ENCODE results near the gene ABHD8. TPM values are rescaled to one million over a fixed set of nuclear protein-coding genes. Genes with fewer than 3 reads are reported as not detected.

Gene ABHD8
- total and polyA plus RNA-seq, 2 of the 13 experiments (the other 11 are each of a cell fraction or from before 2014, with no cell fraction given) = 6.3 to 7.2 TPM

DNA sequence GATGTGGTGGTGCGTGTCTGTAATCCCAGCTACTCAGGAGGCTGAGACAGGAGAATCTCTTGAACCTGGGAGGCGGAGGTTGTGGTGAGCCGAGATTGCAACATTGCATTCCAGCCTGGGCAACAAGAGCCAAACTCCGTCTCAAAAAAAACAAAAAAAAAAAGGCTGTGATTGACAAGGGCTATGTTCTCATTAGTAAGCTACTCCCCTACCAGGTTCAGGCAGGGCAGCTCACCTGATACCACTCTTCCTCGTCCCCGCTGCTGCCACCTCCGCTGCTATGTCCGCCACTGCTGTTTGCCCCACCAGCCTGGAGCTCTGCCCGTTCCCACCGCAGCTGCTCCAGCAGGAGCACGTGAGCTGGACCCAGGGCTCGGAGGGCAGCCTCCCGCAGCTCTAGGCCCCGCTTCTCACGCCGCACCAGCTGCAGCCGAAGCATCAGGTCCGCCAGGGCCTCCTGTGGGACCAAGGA lies 48.0 kb downstream of the ABHD8 start (continued):
- TF ChIP-seq, protein P1, sequence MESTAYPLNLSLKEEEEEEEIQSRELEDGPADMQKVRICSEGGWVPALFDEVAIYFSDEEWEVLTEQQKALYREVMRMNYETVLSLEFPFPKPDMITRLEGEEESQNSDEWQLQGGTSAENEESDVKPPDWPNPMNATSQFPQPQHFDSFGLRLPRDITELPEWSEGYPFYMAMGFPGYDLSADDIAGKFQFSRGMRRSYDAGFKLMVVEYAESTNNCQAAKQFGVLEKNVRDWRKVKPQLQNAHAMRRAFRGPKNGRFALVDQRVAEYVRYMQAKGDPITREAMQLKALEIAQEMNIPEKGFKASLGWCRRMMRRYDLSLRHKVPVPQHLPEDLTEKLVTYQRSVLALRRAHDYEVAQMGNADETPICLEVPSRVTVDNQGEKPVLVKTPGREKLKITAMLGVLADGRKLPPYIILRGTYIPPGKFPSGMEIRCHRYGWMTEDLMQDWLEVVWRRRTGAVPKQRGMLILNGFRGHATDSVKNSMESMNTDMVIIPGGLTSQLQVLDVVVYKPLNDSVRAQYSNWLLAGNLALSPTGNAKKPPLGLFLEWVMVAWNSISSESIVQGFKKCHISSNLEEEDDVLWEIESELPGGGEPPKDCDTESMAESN (CRISPR knock-in tag; conservative IDR thresholded peaks at IDR 0.05) = no peak; the same call in 1 of the 2 replicates
- TF ChIP-seq RFX5 (IDR thresholded peaks at IDR 0.05; ENCODE audit: low read depth, low read length) (no peak), JUND (CRISPR knock-in tag; IDR thresholded peaks at IDR 0.05) (no peak), SAP130 (CRISPR knock-in tag; IDR thresholded peaks at IDR 0.05; ENCODE audit: low read depth) (peak; percentile 40; the same call in 1 of the 2 replicates), HMG20A (CRISPR knock-in tag; IDR thresholded peaks at IDR 0.05; ENCODE audit: borderline replicate concordance) (no peak), JDP2 (CRISPR knock-in tag; IDR thresholded peaks at IDR 0.05; ENCODE audit: borderline replicate concordance) (no peak), CHCHD3 (CRISPR knock-in tag; IDR thresholded peaks at IDR 0.05) (no peak), ZNF709 (CRISPR knock-in tag; IDR thresholded peaks at IDR 0.05) (no peak), ZNF550 (CRISPR knock-in tag; IDR thresholded peaks at IDR 0.05; ENCODE audit: borderline replicate concordance) (no peak), SUZ12 (IDR thresholded peaks at IDR 0.05; ENCODE audit: low read depth, low read length) (no peak), SNRNP70 (IDR thresholded peaks at IDR 0.05; ENCODE audit: low read depth, low read length) (no peak), ZNF772 (CRISPR knock-in tag; IDR thresholded peaks at IDR 0.05) (peak; percentile 69; the same call in 1 of the 2 replicates), SMAD9 (CRISPR knock-in tag; IDR thresholded peaks at IDR 0.05) (no peak), ZNF343 (CRISPR knock-in tag; IDR thresholded peaks at IDR 0.05) (no peak), ZNF367 (CRISPR knock-in tag; IDR thresholded peaks at IDR 0.05; ENCODE audit: borderline replicate concordance) (no peak), ZNF34 (CRISPR knock-in tag; IDR thresholded peaks at IDR 0.05; ENCODE audit: borderline replicate concordance) (no peak), BHLHE40 (IDR thresholded peaks at IDR 0.05; ENCODE audit: low read length) (peak; percentile 91), HDAC6 (IDR thresholded peaks at IDR 0.05; ENCODE audit: low read depth, low read length) (no peak), CC2D1A (CRISPR knock-in tag; IDR thresholded peaks at IDR 0.05) (no peak), SAFB2 (CRISPR knock-in tag; IDR thresholded peaks at IDR 0.05; ENCODE audit: borderline replicate concordance, low read depth) (no peak), FOXK2 (IDR thresholded peaks at IDR 0.05) (no peak)
- TF ChIP-seq, protein P2, sequence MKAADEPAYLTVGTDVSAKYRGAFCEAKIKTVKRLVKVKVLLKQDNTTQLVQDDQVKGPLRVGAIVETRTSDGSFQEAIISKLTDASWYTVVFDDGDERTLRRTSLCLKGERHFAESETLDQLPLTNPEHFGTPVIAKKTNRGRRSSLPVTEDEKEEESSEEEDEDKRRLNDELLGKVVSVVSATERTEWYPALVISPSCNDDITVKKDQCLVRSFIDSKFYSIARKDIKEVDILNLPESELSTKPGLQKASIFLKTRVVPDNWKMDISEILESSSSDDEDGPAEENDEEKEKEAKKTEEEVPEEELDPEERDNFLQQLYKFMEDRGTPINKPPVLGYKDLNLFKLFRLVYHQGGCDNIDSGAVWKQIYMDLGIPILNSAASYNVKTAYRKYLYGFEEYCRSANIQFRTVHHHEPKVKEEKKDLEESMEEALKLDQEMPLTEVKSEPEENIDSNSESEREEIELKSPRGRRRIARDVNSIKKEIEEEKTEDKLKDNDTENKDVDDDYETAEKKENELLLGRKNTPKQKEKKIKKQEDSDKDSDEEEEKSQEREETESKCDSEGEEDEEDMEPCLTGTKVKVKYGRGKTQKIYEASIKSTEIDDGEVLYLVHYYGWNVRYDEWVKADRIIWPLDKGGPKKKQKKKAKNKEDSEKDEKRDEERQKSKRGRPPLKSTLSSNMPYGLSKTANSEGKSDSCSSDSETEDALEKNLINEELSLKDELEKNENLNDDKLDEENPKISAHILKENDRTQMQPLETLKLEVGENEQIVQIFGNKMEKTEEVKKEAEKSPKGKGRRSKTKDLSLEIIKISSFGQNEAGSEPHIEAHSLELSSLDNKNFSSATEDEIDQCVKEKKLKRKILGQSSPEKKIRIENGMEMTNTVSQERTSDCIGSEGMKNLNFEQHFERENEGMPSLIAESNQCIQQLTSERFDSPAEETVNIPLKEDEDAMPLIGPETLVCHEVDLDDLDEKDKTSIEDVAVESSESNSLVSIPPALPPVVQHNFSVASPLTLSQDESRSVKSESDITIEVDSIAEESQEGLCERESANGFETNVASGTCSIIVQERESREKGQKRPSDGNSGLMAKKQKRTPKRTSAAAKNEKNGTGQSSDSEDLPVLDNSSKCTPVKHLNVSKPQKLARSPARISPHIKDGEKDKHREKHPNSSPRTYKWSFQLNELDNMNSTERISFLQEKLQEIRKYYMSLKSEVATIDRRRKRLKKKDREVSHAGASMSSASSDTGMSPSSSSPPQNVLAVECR (CRISPR knock-in tag; IDR thresholded peaks at IDR 0.05; ENCODE audit: borderline replicate concordance) = peak; percentile 49; the same call in 1 of the 2 replicates
- TF ChIP-seq, protein P3, sequence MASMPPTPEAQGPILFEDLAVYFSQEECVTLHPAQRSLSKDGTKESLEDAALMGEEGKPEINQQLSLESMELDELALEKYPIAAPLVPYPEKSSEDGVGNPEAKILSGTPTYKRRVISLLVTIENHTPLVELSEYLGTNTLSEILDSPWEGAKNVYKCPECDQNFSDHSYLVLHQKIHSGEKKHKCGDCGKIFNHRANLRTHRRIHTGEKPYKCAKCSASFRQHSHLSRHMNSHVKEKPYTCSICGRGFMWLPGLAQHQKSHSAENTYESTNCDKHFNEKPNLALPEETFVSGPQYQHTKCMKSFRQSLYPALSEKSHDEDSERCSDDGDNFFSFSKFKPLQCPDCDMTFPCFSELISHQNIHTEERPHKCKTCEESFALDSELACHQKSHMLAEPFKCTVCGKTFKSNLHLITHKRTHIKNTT (CRISPR knock-in tag; IDR thresholded peaks at IDR 0.05) = no peak
- TF ChIP-seq, protein P4, sequence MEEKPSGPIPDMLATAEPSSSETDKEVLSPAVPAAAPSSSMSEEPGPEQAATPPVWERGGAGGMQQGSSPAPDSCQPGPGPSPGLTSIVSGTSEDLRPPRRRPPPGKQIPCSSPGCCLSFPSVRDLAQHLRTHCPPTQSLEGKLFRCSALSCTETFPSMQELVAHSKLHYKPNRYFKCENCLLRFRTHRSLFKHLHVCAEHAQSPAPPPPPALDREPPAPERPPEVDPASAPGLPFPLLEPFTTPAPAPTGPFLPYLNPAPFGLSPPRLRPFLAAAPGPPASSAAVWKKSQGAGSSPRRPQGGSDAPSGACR (CRISPR knock-in tag; IDR thresholded peaks at IDR 0.05) = no peak
- TF ChIP-seq, protein P5, sequence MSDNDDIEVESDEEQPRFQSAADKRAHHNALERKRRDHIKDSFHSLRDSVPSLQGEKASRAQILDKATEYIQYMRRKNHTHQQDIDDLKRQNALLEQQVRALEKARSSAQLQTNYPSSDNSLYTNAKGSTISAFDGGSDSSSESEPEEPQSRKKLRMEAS (IDR thresholded peaks at IDR 0.05) = peak; percentile 82
